ENCODE measurements around the gene INPP4B.

The INPP4B gene

DNA sequence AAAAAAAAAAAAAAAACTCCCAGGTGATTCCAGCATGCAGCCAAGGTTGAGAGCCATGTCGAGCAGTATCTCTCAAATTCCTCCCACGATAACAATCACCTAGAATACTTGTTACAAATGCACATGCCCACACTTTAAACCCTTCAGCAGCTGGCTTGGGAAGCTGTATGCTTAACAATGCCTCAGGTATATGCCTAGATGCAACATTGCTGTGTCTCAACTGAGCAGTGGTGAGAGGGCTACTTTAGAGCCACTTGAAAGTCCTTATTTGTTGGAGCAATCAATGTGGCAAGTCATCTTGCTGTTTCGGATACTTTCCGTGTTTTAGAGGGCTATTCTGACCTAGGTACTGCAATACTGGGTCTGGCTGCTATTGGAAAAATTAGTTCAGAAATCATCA, 487.4 kb downstream of the INPP4B start:
- Histone ChIP-seq H3K9me3 (ENCODE audit: control insufficient read depth, low read length) (no peaks in the 10 kb centered on the region), H2AFZ (no peak overlapping the region), H3K27me3 (ENCODE audit: control insufficient read depth, insufficient read depth, low read length) (no peaks in the 10 kb centered on the region), H3K27ac (no peak overlapping the region), H3K4me3 (ENCODE audit: low read depth, low read length) (no peak overlapping the region), H3K9ac (no peak overlapping the region), H3K36me3 (ENCODE audit: control insufficient read depth, insufficient read depth, low read length) (no peaks in the 10 kb centered on the region), H3K79me2 (no peaks in the 10 kb centered on the region), H3K4me2 (ENCODE audit: low read length) (no peak overlapping the region), H3K4me1 (no peaks in the 10 kb centered on the region)
- TF ChIP-seq, protein P1, sequence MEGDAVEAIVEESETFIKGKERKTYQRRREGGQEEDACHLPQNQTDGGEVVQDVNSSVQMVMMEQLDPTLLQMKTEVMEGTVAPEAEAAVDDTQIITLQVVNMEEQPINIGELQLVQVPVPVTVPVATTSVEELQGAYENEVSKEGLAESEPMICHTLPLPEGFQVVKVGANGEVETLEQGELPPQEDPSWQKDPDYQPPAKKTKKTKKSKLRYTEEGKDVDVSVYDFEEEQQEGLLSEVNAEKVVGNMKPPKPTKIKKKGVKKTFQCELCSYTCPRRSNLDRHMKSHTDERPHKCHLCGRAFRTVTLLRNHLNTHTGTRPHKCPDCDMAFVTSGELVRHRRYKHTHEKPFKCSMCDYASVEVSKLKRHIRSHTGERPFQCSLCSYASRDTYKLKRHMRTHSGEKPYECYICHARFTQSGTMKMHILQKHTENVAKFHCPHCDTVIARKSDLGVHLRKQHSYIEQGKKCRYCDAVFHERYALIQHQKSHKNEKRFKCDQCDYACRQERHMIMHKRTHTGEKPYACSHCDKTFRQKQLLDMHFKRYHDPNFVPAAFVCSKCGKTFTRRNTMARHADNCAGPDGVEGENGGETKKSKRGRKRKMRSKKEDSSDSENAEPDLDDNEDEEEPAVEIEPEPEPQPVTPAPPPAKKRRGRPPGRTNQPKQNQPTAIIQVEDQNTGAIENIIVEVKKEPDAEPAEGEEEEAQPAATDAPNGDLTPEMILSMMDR (IDR thresholded peaks at IDR 0.05), result no peak

DNA sequence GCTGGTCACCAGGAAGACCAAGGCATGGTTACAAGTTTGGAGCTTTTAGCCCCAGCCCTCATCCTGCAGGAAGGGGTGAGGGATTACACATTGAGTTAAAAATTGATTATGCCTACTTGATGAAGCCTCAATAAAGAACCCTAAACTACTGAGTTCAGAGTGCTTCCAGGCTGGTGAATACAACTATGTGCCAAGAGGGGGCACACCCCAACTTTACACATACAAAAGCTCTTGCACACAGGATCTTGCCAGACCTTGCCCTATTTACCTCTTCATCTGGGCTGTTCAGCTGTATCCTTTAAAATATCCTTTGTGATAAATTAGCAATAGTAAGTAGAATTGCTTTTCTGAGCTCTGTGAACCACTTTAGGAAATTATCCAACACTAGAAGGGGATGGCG, 489.3 kb downstream of the INPP4B start:
- no peaks in the 10 kb centered on the region for H3K79me2 ChIP-seq
- no peak overlapping the region for H3K27ac ChIP-seq
- H3K9me3 ChIP-seq (ENCODE audit: control insufficient read depth, low read length), result no peaks in the 10 kb centered on the region
- no peak overlapping the region for H2AFZ ChIP-seq
- no peak overlapping the region for H3K4me2 ChIP-seq (ENCODE audit: low read length)
- no peaks in the 10 kb centered on the region for H3K27me3 ChIP-seq (ENCODE audit: control insufficient read depth, insufficient read depth, low read length)
- no peaks in the 10 kb centered on the region for H3K4me1 ChIP-seq
- no peak overlapping the region for H3K4me3 ChIP-seq (ENCODE audit: low read depth, low read length)
- H3K9ac ChIP-seq, result no peak overlapping the region
- H3K36me3 ChIP-seq (ENCODE audit: control insufficient read depth, insufficient read depth, low read length), result no peaks in the 10 kb centered on the region
- TF ChIP-seq, protein P1 (IDR thresholded peaks at IDR 0.05), result no peak

DNA sequence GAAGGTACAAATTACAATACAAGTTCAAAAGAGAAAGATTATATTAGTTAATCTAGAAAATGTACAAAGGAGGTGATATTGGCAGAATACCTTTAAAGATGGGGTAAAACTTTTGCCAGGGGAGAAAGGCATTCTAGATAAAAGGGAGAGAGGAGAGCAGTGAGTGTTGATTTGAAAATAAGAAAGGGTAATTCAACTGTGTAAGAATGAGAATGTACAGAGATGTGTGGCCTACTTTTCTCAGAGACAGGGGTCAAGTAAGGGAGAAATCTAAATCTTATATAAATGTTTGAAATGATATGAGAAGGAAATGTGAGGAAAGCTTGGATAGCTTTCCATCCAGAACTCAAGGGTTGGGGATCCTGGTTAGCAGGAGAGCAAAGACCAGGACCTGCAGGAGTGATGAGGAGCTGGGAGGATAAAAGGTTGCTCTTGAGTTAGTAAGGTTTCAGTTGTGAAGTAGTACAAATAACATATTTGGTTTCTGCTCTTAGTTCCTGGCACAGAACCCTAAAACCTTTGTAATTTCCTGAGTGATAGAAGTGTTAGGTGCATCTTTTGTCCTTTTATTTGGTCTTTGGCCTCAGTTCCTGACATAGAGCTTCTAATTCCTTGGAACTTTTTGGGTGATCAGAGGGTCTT, 489.9 kb downstream of the INPP4B start:
- no peaks in the 10 kb centered on the region for H3K36me3 ChIP-seq (ENCODE audit: control insufficient read depth, insufficient read depth, low read length)

DNA sequence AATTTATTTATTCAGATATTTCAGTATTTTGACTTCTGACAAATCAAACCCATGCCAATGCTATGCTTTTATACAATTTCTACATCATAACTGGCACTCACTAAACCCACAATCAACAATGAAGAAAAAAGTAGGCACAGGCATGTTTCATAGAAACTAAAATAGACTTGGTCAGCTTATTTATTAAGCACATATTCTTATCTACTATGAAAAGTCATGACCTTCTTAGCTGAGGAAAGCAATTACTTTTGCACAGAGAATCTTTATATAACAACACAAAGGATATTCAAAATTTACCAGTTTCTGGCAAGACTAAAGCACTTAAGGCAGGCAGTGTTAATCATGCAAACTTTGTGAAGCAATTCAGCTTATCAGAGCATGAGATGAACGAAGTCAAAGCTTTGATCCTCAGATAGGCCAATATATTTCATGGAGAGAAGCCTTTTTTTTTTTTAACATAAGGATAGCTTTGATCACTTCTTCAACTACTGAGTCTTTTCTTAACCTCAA, 490.6 kb downstream of the INPP4B start:
- Histone ChIP-seq H3K79me2 (no peaks in the 10 kb centered on the region), H3K9me3 (ENCODE audit: control insufficient read depth, low read length) (no peaks in the 10 kb centered on the region), H3K4me3 (ENCODE audit: low read depth, low read length) (no peak overlapping the region), H3K36me3 (ENCODE audit: control insufficient read depth, insufficient read depth, low read length) (no peaks in the 10 kb centered on the region), H3K4me1 (no peaks in the 10 kb centered on the region), H2AFZ (no peak overlapping the region), H3K27ac (no peak overlapping the region), H3K9ac (no peak overlapping the region), H3K4me2 (ENCODE audit: low read length) (no peak overlapping the region), H3K27me3 (ENCODE audit: control insufficient read depth, insufficient read depth, low read length) (no peaks in the 10 kb centered on the region)
- TF ChIP-seq, protein P1 (IDR thresholded peaks at IDR 0.05), result no peak

More for the DNA sequence above, 489.9 kb downstream of the INPP4B start:
- Histone ChIP-seq H3K9ac (no peak overlapping the region), H2AFZ (no peak overlapping the region), H3K27ac (no peak overlapping the region), H3K4me3 (ENCODE audit: low read depth, low read length) (no peak overlapping the region), H3K4me1 (no peaks in the 10 kb centered on the region), H3K79me2 (no peaks in the 10 kb centered on the region), H3K27me3 (ENCODE audit: control insufficient read depth, insufficient read depth, low read length) (no peaks in the 10 kb centered on the region), H3K9me3 (ENCODE audit: control insufficient read depth, low read length) (no peaks in the 10 kb centered on the region), H3K4me2 (ENCODE audit: low read length) (no peak overlapping the region)
- TF ChIP-seq, protein P1 (IDR thresholded peaks at IDR 0.05), result no peak

Measured in parathyroid adenoma (tissue), 2 donors.